CD4-positive, alpha-beta T cell (primary cell): ENCODE data around the gene CCAR1. TPM values are rescaled to one million over a fixed set of nuclear protein-coding genes. Genes with fewer than 3 reads are reported as not detected.
A peak's percentile ranks its signal among the peaks of the same experiment; 100 is the strongest.
"Not testable (repeated sequence)": the region's sequence is repeated elsewhere in the genome, so short reads cannot be mapped to it uniquely, and the experiment has no call there.

Source experiments
- ATAC-seq: fragments of 200-7000 bp; cut with Tn5 transposase; one replicate; pipeline ENCODE4 v1.10.0; 2022; ENCODE audit warnings: mild to moderate bottlenecking; ENCODE audit not compliant: poor library complexity
- CTCF ChIA-PET: fragments of 350-600 bp; sonication (Branson Sonifier 250); formaldehyde crosslinking; loops from one replicate; lab custom pipeline; 2021; ENCODE audit warnings: antibody characterized with exemption, inconsistent platforms; lab: Charles Lee
- POLR2A ChIA-PET: fragments of 350-600 bp; sonication (Branson Sonifier 250); formaldehyde crosslinking; loops from one replicate; lab custom pipeline; 2021; ENCODE audit warnings: antibody characterized with exemption, inconsistent platforms; lab: Charles Lee
- DNase-seq, 14 experiments: peaks; one replicate each; pipeline ENCODE4 v3.0.0-alpha.2; 2013 to 2020; ENCODE audit warnings: mixed read lengths in 2 of 14
- H3K27ac ChIP-seq, 2 donors: one replicate each; pipeline versions ENCODE4 v1.5.1 to v1.7.0; 2013; ENCODE audit warnings: low read length in 2 of 2, low read depth in 1 of 2, mild to moderate bottlenecking in 1 of 2
- H3K27me3 ChIP-seq, 2 experiments: 1 replicate in 1 of 2; 2 replicates in 1 of 2; pipeline versions ENCODE4 v1.6.1 to v1.7.0; 2013; ENCODE audit warnings: low read length in 2 of 2, control low read depth in 1 of 2, mild to moderate bottlenecking in 1 of 2, moderate library complexity in 1 of 2; ENCODE audit not compliant: insufficient read depth in 2 of 2, control insufficient read depth in 1 of 2
- H3K36me3 ChIP-seq: one replicate; pipeline ENCODE4 v1.6.1; 2013; ENCODE audit warnings: low read length, control low read depth; ENCODE audit not compliant: insufficient read depth
- H3K4me1 ChIP-seq: one replicate; pipeline ENCODE4 v1.6.1; 2013; ENCODE audit warnings: low read length, control low read depth; ENCODE audit not compliant: insufficient read depth
- H3K4me3 ChIP-seq: one replicate; pipeline ENCODE4 v1.5.1; 2013; ENCODE audit warnings: mild to moderate bottlenecking, low read length, moderate library complexity
- H3K9me3 ChIP-seq, 2 experiments: 1 replicate in 1 of 2; 2 replicates in 1 of 2; pipeline versions ENCODE4 v1.6.1 to v1.7.0; 2013; ENCODE audit warnings: low read length in 2 of 2, mild to moderate bottlenecking in 2 of 2, control low read depth in 1 of 2, moderate library complexity in 1 of 2; ENCODE audit not compliant: control insufficient read depth in 1 of 2, insufficient read depth in 1 of 2
- H3K27ac Mint-ChIP-seq: one replicate; pipeline ENCODE4 v1.8.0; 2020; ENCODE audit warnings: mixed read lengths
- H3K27me3 Mint-ChIP-seq: one replicate; pipeline ENCODE4 v1.8.0; 2021; ENCODE audit warnings: mixed read lengths
- H3K36me3 Mint-ChIP-seq: one replicate; pipeline ENCODE4 v1.8.0; 2021; ENCODE audit warnings: low read depth, mixed read lengths
- H3K4me1 Mint-ChIP-seq: one replicate; pipeline ENCODE4 v1.8.0; 2021; ENCODE audit warnings: low read depth, mixed read lengths
- H3K4me3 Mint-ChIP-seq: one replicate; pipeline ENCODE4 v1.8.0; 2020; ENCODE audit warnings: mild to moderate bottlenecking, mixed read lengths
- H3K9me3 Mint-ChIP-seq: one replicate; pipeline ENCODE4 v1.8.0; 2020; ENCODE audit warnings: mixed read lengths
- intact Hi-C, 2 experiments: fragments of 100-400 bp; cut with DNase I in 1 of 2; cut with micrococcal nuclease in 1 of 2; formaldehyde crosslinking; loops; one replicate each; pipeline versions ENCODE4 v1.15.1 to v1.9.0; 2023 to 2025; cut with DNase I, micrococcal nuclease
- total RNA-seq, 174 experiments: library from RNA in 2 of 174; stranded (reverse) in 2 of 174; gene quantifications; one replicate each; pipeline ENCODE4 v1.2.3 and lab custom pipeline; 2021 to 2026
- TF ChIP-seq, protein P1 (sequence below): fragments of 200-600 bp; IDR thresholded peaks from one replicate; pipeline ENCODE4 v1.8.0; 2022; ENCODE audit warnings: antibody characterized with exemption, mild to moderate bottlenecking

Gene CCAR1
- total RNA-seq, 2 experiments from 2014 or later, result 68.9 to 82.2 TPM

DNA sequence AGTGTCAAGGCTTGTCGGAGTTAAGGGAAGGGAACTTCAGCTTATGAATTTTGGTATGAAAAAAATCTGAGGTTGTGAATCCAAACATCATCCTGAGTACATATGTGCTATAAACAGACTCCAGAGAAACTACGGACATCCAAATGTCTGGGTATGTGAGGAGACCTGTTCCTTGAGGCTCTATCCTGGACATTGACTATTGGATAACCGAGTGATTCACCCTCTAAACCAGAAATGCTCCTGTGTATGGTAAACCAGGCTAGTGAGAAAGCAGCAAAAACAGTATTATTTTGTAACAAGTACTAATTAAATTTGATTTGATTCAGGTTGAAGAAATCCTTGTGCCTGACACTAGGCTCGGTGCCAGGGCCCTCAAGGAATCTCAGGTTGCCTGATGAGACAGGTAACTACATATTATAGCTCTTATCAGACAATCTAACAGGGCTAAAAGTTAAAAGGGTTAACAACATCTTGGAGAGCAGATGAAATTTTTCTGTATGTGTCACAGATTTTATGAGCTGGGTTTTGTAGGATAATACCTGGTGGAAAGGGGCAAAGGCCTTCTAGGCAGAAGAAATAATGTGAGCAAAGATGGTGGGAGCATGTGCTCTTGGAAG is 95.9 kb downstream of the CCAR1 start:
- DNase-seq (no peak), ATAC-seq (no peak)
- Mint-ChIP-seq H3K4me3 (no peak overlapping the region), H3K9me3 (no peaks in the 10 kb centered on the region), H3K36me3 (no peaks in the 10 kb centered on the region), H3K4me1 (no peaks in the 10 kb centered on the region), H3K27me3 (no peaks in the 10 kb centered on the region), H3K27ac (no peak overlapping the region)
- Histone ChIP-seq H3K36me3 (no peaks in the 10 kb centered on the region), H3K9me3 (no peaks in the 10 kb centered on the region), H3K4me3 (no peak overlapping the region), H3K4me1 (no peaks in the 10 kb centered on the region), H3K27me3 (no peaks in the 10 kb centered on the region), H3K27ac (no peak overlapping the region)
- TF ChIP-seq, protein P1, sequence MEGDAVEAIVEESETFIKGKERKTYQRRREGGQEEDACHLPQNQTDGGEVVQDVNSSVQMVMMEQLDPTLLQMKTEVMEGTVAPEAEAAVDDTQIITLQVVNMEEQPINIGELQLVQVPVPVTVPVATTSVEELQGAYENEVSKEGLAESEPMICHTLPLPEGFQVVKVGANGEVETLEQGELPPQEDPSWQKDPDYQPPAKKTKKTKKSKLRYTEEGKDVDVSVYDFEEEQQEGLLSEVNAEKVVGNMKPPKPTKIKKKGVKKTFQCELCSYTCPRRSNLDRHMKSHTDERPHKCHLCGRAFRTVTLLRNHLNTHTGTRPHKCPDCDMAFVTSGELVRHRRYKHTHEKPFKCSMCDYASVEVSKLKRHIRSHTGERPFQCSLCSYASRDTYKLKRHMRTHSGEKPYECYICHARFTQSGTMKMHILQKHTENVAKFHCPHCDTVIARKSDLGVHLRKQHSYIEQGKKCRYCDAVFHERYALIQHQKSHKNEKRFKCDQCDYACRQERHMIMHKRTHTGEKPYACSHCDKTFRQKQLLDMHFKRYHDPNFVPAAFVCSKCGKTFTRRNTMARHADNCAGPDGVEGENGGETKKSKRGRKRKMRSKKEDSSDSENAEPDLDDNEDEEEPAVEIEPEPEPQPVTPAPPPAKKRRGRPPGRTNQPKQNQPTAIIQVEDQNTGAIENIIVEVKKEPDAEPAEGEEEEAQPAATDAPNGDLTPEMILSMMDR, result no peak
- ChIA-PET POLR2A (no interaction called here), CTCF (no interaction called here)
- intact Hi-C loops, result no loop called here

DNA sequence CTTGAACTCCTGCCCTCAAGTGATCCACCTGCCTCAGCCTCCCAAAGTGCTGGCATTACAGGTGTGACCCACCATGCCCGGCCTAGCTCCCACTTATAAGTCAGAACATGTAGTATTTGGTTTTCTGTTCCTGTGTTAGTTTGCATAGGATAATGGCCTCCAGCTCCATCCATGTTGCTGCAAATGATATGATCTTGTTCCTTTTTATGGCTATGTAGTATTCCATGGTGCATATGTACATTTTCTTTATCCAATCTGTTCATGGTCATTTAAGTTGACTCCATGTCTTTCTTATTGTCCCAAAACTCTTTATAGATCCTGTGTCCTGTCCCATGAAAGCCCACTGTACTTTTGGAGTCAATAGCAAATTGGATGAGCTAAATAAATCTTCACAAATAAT is 99.3 kb downstream of the CCAR1 start:
- H3K9me3 ChIP-seq, H3K27me3 ChIP-seq, ATAC-seq, H3K4me3 ChIP-seq, H3K27ac Mint-ChIP-seq, DNase-seq, H3K27me3 Mint-ChIP-seq, H3K4me1 Mint-ChIP-seq, H3K36me3 Mint-ChIP-seq, H3K27ac ChIP-seq, H3K36me3 ChIP-seq, intact Hi-C loops, H3K4me3 Mint-ChIP-seq, H3K4me1 ChIP-seq, POLR2A ChIA-PET, CTCF ChIA-PET, H3K9me3 Mint-ChIP-seq: not testable (repeated sequence)

DNA sequence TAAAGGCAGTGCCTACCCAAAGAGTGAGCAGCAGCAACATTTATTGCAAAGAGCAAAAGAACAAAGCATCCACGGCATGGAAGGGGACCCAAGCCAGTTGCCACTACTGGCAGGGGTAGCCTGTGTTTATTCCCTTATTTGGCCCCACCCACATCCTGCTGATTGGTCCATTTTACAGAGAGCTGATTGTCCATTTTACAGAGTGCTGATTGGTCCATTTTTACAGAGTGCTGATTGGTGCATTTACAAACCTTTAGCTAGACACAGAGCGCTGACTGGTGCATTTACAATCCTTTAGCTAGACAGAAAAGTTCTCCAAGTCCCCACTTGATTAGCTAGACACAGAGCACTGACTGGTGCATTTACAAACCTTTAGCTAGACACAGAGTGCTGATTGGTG is 101.6 kb downstream of the CCAR1 start:
- H3K27me3 ChIP-seq, DNase-seq, H3K9me3 ChIP-seq, H3K27me3 Mint-ChIP-seq, H3K27ac Mint-ChIP-seq, H3K4me1 Mint-ChIP-seq, POLR2A ChIA-PET, H3K36me3 ChIP-seq, H3K4me1 ChIP-seq, H3K36me3 Mint-ChIP-seq, H3K4me3 Mint-ChIP-seq, H3K4me3 ChIP-seq, H3K27ac ChIP-seq, ATAC-seq, CTCF ChIA-PET, intact Hi-C loops, H3K9me3 Mint-ChIP-seq: not testable (repeated sequence)

DNA sequence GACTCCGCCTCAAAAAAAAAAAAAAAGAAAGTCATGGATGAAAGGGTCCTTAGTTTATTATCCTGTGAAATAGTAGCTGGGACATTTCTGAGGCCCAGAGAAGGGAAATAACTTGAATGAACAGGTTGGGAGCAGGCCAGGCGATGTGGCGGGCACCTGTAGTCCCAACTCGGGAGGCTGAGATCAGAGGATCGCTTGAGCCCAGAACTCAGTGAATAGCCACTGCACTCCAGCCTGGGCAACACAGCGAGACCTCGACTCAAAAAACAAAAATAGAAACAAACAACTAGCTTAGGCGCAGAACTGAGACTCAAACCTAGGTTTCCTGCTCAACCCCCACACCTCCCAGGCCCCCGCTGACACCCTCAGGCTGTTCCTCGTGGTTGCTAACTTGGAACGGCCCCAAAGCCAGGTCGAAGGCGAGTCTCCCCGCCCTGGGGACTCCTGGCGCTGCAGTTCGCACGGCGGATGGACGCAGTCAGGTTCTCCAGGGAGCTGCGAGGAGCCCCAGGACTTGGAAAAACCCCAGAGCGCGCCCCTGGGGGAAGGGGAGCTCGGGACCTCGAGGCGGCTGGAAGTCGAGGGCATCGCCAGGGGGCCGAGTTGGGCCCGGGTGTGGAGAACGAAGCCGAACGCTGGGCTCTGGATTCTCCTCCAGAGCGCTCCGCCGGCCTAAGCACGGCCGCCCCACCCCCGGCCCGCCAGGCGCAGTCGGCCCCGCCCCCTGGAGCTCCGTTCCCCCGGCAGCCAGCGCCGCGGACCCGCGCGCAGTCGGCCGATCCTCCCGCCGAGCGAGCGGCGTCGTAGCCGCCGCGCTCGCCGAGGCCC is 105.9 kb downstream of the CCAR1 start, which contains the start of gene STOX1:
STOX1 (plus strand) TSS at position 768 of the 828 bp plus-strand sequence. CDS start 93 bp downstream, outside the sequence.
- H3K27me3 Mint-ChIP-seq, result peaks cover 4% of the 10 kb centered on the region
- no peaks in the 10 kb centered on the region for H3K36me3 Mint-ChIP-seq
- Histone ChIP-seq H3K27ac (no peak within 1 kb of the TSS), H3K4me3 (peak within 1 kb of the TSS; percentile 65), H3K27me3 (peaks cover 0 to 2% of the 10 kb centered on the region in 2 experiments), H3K4me1 (peaks cover 26% of the 10 kb centered on the region), H3K36me3 (no peaks in the 10 kb centered on the region), H3K9me3 (no peaks in the 10 kb centered on the region)
- TF ChIP-seq, protein P1, result no peak
- DNase-seq, result peak; percentile 13 to 80 (median 43)
- no peaks in the 10 kb centered on the region for H3K9me3 Mint-ChIP-seq
- H3K27ac Mint-ChIP-seq, result no peak within 1 kb of the TSS
- ChIA-PET POLR2A (interaction anchor here (0.9 to 1.5 kb wide), 3 partner anchors 10 to 352 kb away, joined by 3 to 9 read pairs (median 5); no protein-coding TSS in a partner anchor), CTCF (no interaction called here)
- peak within 1 kb of the TSS; percentile 82 for H3K4me3 Mint-ChIP-seq
- peak; percentile 63 for ATAC-seq
- intact Hi-C loops, result no loop called here
- peaks cover 23% of the 10 kb centered on the region for H3K4me1 Mint-ChIP-seq

DNA sequence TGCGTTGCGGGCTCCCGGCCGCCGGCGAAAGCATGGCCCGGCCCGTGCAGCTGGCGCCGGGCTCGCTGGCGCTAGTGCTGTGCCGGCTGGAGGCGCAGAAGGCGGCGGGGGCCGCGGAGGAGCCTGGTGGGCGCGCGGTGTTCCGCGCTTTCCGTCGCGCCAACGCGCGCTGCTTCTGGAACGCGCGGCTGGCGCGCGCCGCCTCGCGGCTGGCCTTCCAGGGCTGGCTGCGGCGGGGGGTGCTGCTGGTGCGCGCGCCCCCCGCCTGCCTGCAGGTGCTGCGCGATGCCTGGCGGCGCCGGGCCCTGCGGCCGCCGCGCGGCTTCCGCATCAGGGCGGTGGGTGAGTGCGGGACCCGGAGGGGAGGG is 106.5 kb downstream of the CCAR1 start:
- POLR2A ChIA-PET, result interaction anchor here (1.5 kb wide), 1 partner anchor 9 kb away, joined by 5 read pairs; no protein-coding TSS in a partner anchor
- H3K27ac Mint-ChIP-seq, H3K27ac ChIP-seq, H3K4me3 ChIP-seq, H3K4me3 Mint-ChIP-seq, H3K27me3 ChIP-seq, H3K9me3 Mint-ChIP-seq, intact Hi-C loops, H3K27me3 Mint-ChIP-seq, DNase-seq, H3K36me3 ChIP-seq, H3K36me3 Mint-ChIP-seq, H3K9me3 ChIP-seq, CTCF ChIA-PET: not testable (repeated sequence)
- ATAC-seq, result peak; percentile 59
- H3K4me1 Mint-ChIP-seq, result peaks cover 23% of the 10 kb centered on the region
- H3K4me1 ChIP-seq, result peaks cover 26% of the 10 kb centered on the region
